ENCODE data around the gene PNKD. TPM values are rescaled to one million over a fixed set of nuclear protein-coding genes. Genes with fewer than 3 reads are reported as not detected.

The PNKD gene
- 51.0 to 68.8 TPM (median 66.6 TPM) in 5 replicates for total RNA-seq (2022; extraction: Qiagen RNA extraction; ENCODE audit: low read depth)

GRCh38 chr2:218269900-218270720 is at the start of gene PNKD, which contains the start of gene AAMP:
Gene PNKD, plus strand, starts transcription at chr2:218270519. Its CDS starts 17 bp downstream, at chr2:218270536.
Gene AAMP, minus strand, starts transcription at chr2:218270137. Its CDS starts 51 bp downstream, at chr2:218270086.

GRCh38 chr2:218260742-218261422 is 9.4 kb upstream of the PNKD start, which contains the start of gene GPBAR1:
Gene GPBAR1, plus strand, starts transcription at chr2:218261015. Its CDS starts 1,710 bp downstream, at chr2:218262725.

GRCh38 chr2:218292048-218293014 is 22.0 kb downstream of the PNKD start, which contains the start of gene TMBIM1:
Gene TMBIM1, minus strand, starts transcription at chr2:218292503. Its CDS starts 10,362 bp downstream, at chr2:218282141.

GRCh38 chr2:218381916-218382366 is 111.6 kb downstream of the PNKD start, which contains the start of gene SLC11A1:
Gene SLC11A1, plus strand, starts transcription at chr2:218382273. Its CDS starts 96 bp downstream, at chr2:218382369.

Other genes starting within 250 kb of the PNKD start
- not detected in 5 replicates for gene RUFY4, start 201.3 kb upstream of the PNKD start, total RNA-seq (2022; extraction: Qiagen RNA extraction; ENCODE audit: low read depth)
- gene CXCR2, start 144.5 kb upstream of the PNKD start, total RNA-seq (2022; extraction: Qiagen RNA extraction; ENCODE audit: low read depth) = not detected in 5 replicates
- not detected in 5 replicates for gene CXCR1, start 103.6 kb upstream of the PNKD start, total RNA-seq (2022; extraction: Qiagen RNA extraction; ENCODE audit: low read depth)
- gene ARPC2, start 53.3 kb upstream of the PNKD start, total RNA-seq (2022; extraction: Qiagen RNA extraction; ENCODE audit: low read depth) = 272 to 316 TPM (median 301 TPM) in 5 replicates
- gene GPBAR1, start 9.5 kb upstream of the PNKD start, total RNA-seq (2022; extraction: Qiagen RNA extraction; ENCODE audit: low read depth) = 0.09 to 0.21 TPM (median 0.13 TPM) in 4 of 5 replicates, not detected in the other
- gene AAMP, start 382 bp upstream of the PNKD start, total RNA-seq (2022; extraction: Qiagen RNA extraction; ENCODE audit: low read depth) = 112 to 185 TPM (median 124 TPM) in 5 replicates
- gene TMBIM1, start 22.0 kb downstream of the PNKD start, total RNA-seq (2022; extraction: Qiagen RNA extraction; ENCODE audit: low read depth) = 114 to 128 TPM (median 126 TPM) in 5 replicates
- gene CATIP, start 86.3 kb downstream of the PNKD start, total RNA-seq (2022; extraction: Qiagen RNA extraction; ENCODE audit: low read depth) = 0.20 TPM in 1 of 5 replicates, not detected in the others
- gene SLC11A1, start 111.8 kb downstream of the PNKD start, total RNA-seq (2022; extraction: Qiagen RNA extraction; ENCODE audit: low read depth) = 0.16 to 0.27 TPM (median 0.21 TPM) in 5 replicates
- gene CTDSP1, start 129.3 kb downstream of the PNKD start, total RNA-seq (2022; extraction: Qiagen RNA extraction; ENCODE audit: low read depth) = 57.9 to 72.9 TPM (median 69.3 TPM) in 5 replicates
- gene VIL1, start 148.6 kb downstream of the PNKD start, total RNA-seq (2022; extraction: Qiagen RNA extraction; ENCODE audit: low read depth) = 0.13 to 0.42 TPM (median 0.25 TPM) in 5 replicates

Data from A549 treated with RU486 at 1 μM for 4 hours (cell line).